ENCODE results near the gene ACIN1.

GRCh38 chr14:23103581-23103980 lies 8.6 kb upstream of the ACIN1 start:
- TF ChIP-seq CTCF (IDR thresholded peaks at IDR 0.05) (no peak), POLR2A (IDR thresholded peaks at IDR 0.05) (no peak), EP300 (IDR thresholded peaks at IDR 0.05) (no peak)

Data from ovary (tissue), 3 donors.